B cell (primary cell): Measurements from ENCODE around the gene C4A.
"Not testable (repeated sequence)": the region's sequence is repeated elsewhere in the genome, so short reads cannot be mapped to it uniquely, and the experiment has no call there.

Experiments used
- EZH2 ChIP-seq: IDR thresholded peaks from 2 replicates; pipeline ENCODE4 v1.6.1; 2012; ENCODE audit warnings: borderline replicate concordance, low read depth, mild to moderate bottlenecking, moderate library complexity, low read length; ENCODE audit not compliant: insufficient read depth, poor library complexity, severe bottlenecking
- TF ChIP-seq, protein P1 (sequence below): fragments of 200-600 bp; IDR thresholded peaks from one replicate; pipeline ENCODE4 v1.8.0; 2022; ENCODE audit warnings: antibody characterized with exemption, mild to moderate bottlenecking

DNA sequence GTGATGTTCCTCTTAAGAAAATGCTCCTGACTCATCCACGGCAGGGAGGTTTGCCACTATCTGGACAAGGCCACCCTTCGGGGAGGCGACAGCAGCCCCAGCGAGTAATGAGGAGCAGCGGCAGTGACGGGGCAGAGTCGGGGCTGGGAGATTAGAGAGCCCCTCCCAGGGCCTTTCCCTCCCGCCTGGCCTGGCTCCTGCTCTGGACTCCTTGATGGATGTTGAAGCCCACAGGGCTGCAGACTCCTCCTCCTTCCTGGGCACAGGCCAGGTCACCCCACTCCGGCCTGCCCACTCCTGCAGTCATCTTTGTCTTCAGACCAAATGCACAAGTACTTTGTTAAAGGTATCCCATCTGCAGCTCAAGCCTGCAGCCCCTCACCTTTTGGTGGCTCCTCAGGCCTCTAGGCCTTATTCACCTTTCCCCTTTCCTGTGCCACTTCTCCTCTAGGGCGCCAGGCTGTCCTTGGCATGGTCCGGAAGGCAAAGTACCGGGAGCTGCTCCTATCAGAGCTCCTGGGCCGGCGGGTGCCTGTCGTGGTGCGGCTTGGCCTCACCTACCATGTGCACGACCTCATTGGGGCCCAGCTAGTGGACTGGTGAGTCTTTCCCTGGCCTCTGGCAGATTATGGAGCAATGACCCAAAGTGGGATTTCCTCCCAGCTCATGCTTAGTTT, 31.2 kb downstream of the C4A start:
- TF ChIP-seq, protein P1, sequence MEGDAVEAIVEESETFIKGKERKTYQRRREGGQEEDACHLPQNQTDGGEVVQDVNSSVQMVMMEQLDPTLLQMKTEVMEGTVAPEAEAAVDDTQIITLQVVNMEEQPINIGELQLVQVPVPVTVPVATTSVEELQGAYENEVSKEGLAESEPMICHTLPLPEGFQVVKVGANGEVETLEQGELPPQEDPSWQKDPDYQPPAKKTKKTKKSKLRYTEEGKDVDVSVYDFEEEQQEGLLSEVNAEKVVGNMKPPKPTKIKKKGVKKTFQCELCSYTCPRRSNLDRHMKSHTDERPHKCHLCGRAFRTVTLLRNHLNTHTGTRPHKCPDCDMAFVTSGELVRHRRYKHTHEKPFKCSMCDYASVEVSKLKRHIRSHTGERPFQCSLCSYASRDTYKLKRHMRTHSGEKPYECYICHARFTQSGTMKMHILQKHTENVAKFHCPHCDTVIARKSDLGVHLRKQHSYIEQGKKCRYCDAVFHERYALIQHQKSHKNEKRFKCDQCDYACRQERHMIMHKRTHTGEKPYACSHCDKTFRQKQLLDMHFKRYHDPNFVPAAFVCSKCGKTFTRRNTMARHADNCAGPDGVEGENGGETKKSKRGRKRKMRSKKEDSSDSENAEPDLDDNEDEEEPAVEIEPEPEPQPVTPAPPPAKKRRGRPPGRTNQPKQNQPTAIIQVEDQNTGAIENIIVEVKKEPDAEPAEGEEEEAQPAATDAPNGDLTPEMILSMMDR: not testable (repeated sequence)
- not testable (repeated sequence) for TF ChIP-seq EZH2
